K562 (cell line): Measurements from ENCODE around the gene LNPEP. TPM values are rescaled to one million over a fixed set of nuclear protein-coding genes. Genes with fewer than 3 reads are reported as not detected.

Source experiments
- ATAC-seq: fragments of 200-7000 bp; cut with Tn5 transposase; 3 replicates; pipeline ENCODE4 v1.9.1; 2020; ENCODE audit warnings: moderate library complexity
- BruUV-seq: library from RNA; stranded (reverse); fragments of 400-500 nt; replicated peaks from 2 replicates; lab custom pipeline; 2021; lab: Mats Ljungman, UMichigan
- CTCF ChIA-PET: fragments of 300-600 bp; formaldehyde crosslinking; extraction: SDS; loops from one replicate; lab custom pipeline; 2021; ENCODE audit warnings: low intra/inter-chr PET ratio; lab: Yijun Ruan, JAX
- POLR2A ChIA-PET: fragments of 300-600, 350-650 bp; sonication (Branson Sonifier 250); formaldehyde crosslinking; extraction: SDS; loops from one replicate; lab custom pipeline; 2021; ENCODE audit warnings: antibody characterized with exemption, inconsistent platforms; lab: Yijun Ruan, JAX
- DNase-seq, 4 experiments: peaks; one replicate each; pipeline versions ENCODE4 v3.0.0 to v3.0.0-alpha.2; 2011 to 2018; ENCODE audit warnings: low spot score in 3 of 4, mixed read lengths in 3 of 4; ENCODE audit errors: extremely low read depth in 1 of 4
- FAIRE-seq: peaks from 2 replicates; lab custom pipeline; 2011; peaks lifted over from hg19 to GRCh38; lab: Jason Lieb, UNC
- H2AFZ ChIP-seq: 2 replicates; pipeline ENCODE4 v1.6.0; 2011; ENCODE audit warnings: low read depth, low read length, control low read depth, inconsistent platforms
- H3K27ac ChIP-seq: fragments of 200-600 bp; 3 replicates; pipeline ENCODE4 v1.8.0; 2011; ENCODE audit warnings: low read depth, mild to moderate bottlenecking, control low read depth, inconsistent platforms, low read length, moderate library complexity, mixed read lengths; ENCODE audit errors: extremely low read depth
- H3K27me3 ChIP-seq, 2 experiments: fragments of 300-600 bp in 1 of 2; 2 replicates in 1 of 2; 3 replicates in 1 of 2; pipeline versions ENCODE4 v1.6.0 to v1.8.0; 2011; ENCODE audit warnings: inconsistent platforms in 2 of 2, low read length in 2 of 2, mild to moderate bottlenecking in 1 of 2, mixed read lengths in 1 of 2, moderate library complexity in 1 of 2; ENCODE audit not compliant: control insufficient read depth in 2 of 2, insufficient read depth in 2 of 2
- H3K36me3 ChIP-seq: fragments of 300-600 bp; 3 replicates; pipeline ENCODE4 v1.8.0; 2011; ENCODE audit warnings: mild to moderate bottlenecking, low read length, inconsistent platforms; ENCODE audit not compliant: control insufficient read depth, insufficient read depth
- H3K4me1 ChIP-seq, 2 experiments: fragments of 200-600 bp in 1 of 2; replicated peaks in 1 of 2; 2 replicates in 1 of 2; 3 replicates in 1 of 2; pipeline versions ENCODE4 v1.5.1 to v1.8.0; 2011; ENCODE audit warnings: inconsistent platforms in 2 of 2, low read length in 2 of 2, mild to moderate bottlenecking in 1 of 2, mixed read lengths in 1 of 2, moderate library complexity in 1 of 2; ENCODE audit not compliant: control insufficient read depth in 2 of 2, insufficient read depth in 2 of 2
- H3K4me2 ChIP-seq: 2 replicates; pipeline ENCODE4 v1.6.1; 2011; ENCODE audit warnings: low read length, control low read depth, inconsistent platforms, mixed read lengths; ENCODE audit not compliant: insufficient read depth
- H3K4me3 ChIP-seq: fragments of 200-600 bp; sonication (generic), shearing (Covaris generic); 2 replicates; pipeline ENCODE4 v1.5.1; 2016; ENCODE audit warnings: control low read depth, inconsistent platforms
- H3K79me2 ChIP-seq: fragments of 200-600 bp; 3 replicates; pipeline ENCODE4 v1.8.0; 2011; ENCODE audit warnings: low read length, inconsistent platforms; ENCODE audit not compliant: control insufficient read depth, insufficient read depth
- H3K9ac ChIP-seq, 2 experiments: 2 replicates each; pipeline versions ENCODE4 v1.6.0 to v1.6.1; 2011; ENCODE audit warnings: low read depth in 2 of 2, low read length in 2 of 2, control low read depth in 1 of 2, inconsistent platforms in 1 of 2, mild to moderate bottlenecking in 1 of 2, mixed read lengths in 1 of 2; ENCODE audit not compliant: insufficient read depth in 1 of 2
- H3K9me1 ChIP-seq: one replicate; pipeline ENCODE4 v1.6.0; 2011; ENCODE audit warnings: inconsistent platforms, mild to moderate bottlenecking, low read length, moderate library complexity; ENCODE audit not compliant: control insufficient read depth, insufficient read depth
- H3K9me3 ChIP-seq: replicated peaks from 2 replicates; pipeline ENCODE4 v1.5.1; 2011; ENCODE audit warnings: low read depth, low read length, inconsistent platforms; ENCODE audit not compliant: control insufficient read depth, insufficient read depth
- H4K20me1 ChIP-seq: replicated peaks from 2 replicates; pipeline ENCODE4 v1.6.1; 2011; ENCODE audit warnings: low read length, inconsistent platforms, mixed read lengths; ENCODE audit not compliant: control insufficient read depth, insufficient read depth
- BRCA1 ChIP-seq, 2 experiments: fragments of 450-650 bp in 1 of 2; sonication (generic) in 1 of 2; formaldehyde crosslinking in 1 of 2; IDR thresholded peaks; 2 replicates each; pipeline versions ENCODE4 v1.5.0 to v1.6.1; 2017 to 2020; ENCODE audit warnings: mild to moderate bottlenecking in 1 of 2, missing genetic modification reagents in 1 of 2
- EHMT2 ChIP-seq: fragments of 450-650 bp; IDR thresholded peaks from 2 replicates; pipeline ENCODE4 v1.6.1; 2018; ENCODE audit warnings: antibody characterized with exemption
- ETS2 ChIP-seq: IDR thresholded peaks from 2 replicates; pipeline ENCODE4 v1.6.1; 2016; ENCODE audit warnings: borderline replicate concordance, missing genetic modification characterization, mild to moderate bottlenecking, moderate library complexity, missing compliant biosample characterization; ENCODE audit not compliant: poor library complexity, severe bottlenecking
- HIVEP1 ChIP-seq: fragments of 250-450 bp; sonication (Bioruptor Pico); IDR thresholded peaks from 2 replicates; pipeline ENCODE4 v1.4.0; 2020; ENCODE audit warnings: mild to moderate bottlenecking
- KLF13 ChIP-seq: fragments of 450-650 bp; IDR thresholded peaks from 2 replicates; pipeline ENCODE4 v1.6.1; 2016; ENCODE audit warnings: missing genetic modification characterization, low read depth, mild to moderate bottlenecking, missing compliant biosample characterization, moderate library complexity, borderline replicate concordance
- MTA1 ChIP-seq: fragments of 450-650 bp; IDR thresholded peaks from 2 replicates; pipeline ENCODE4 v1.6.1; 2017; ENCODE audit warnings: borderline replicate concordance
- NCOA2 ChIP-seq, 2 experiments: fragments of 450-650 bp; IDR thresholded peaks; 2 replicates each; pipeline ENCODE4 v1.6.1; 2018; ENCODE audit warnings: mild to moderate bottlenecking in 2 of 2, moderate library complexity in 1 of 2; ENCODE audit not compliant: partially characterized antibody in 2 of 2
- POLR2H ChIP-seq: IDR thresholded peaks from 2 replicates; pipeline ENCODE4 v1.6.1; 2016; ENCODE audit warnings: missing genetic modification characterization, low read depth, mild to moderate bottlenecking, control low read depth, missing compliant biosample characterization, moderate library complexity
- PPARD ChIP-seq: fragments of 250-450 bp; sonication (Bioruptor Pico); IDR thresholded peaks from 2 replicates; pipeline ENCODE4 v1.8.0; 2022; ENCODE audit warnings: inconsistent platforms, mild to moderate bottlenecking, moderate library complexity
- SLC30A9 ChIP-seq: fragments of 250-450 bp; sonication (Bioruptor Pico); IDR thresholded peaks from 2 replicates; pipeline ENCODE4 v1.8.0; 2022; ENCODE audit warnings: mild to moderate bottlenecking, moderate library complexity
- SMARCC2 ChIP-seq: fragments of 450-650 bp; IDR thresholded peaks from 2 replicates; pipeline ENCODE4 v1.6.1; 2017; ENCODE audit warnings: antibody characterized with exemption, moderate library complexity, mild to moderate bottlenecking, low read depth
- TSC22D4 ChIP-seq: fragments of 450-650 bp; IDR thresholded peaks from 2 replicates; pipeline ENCODE4 v1.6.1; 2016; ENCODE audit warnings: missing genetic modification characterization, missing biosample characterization, control low read depth
- ZNF121 ChIP-seq: sonication (generic); formaldehyde crosslinking; conservative IDR thresholded peaks from 2 replicates; pipeline ENCODE4 v1.8.0; 2022; ENCODE audit warnings: missing genetic modification reagents
- ZNF175 ChIP-seq: fragments of 200-800 bp; sonication (Bioruptor generic); IDR thresholded peaks from 2 replicates; pipeline ENCODE4 v1.6.1; 2016; ENCODE audit warnings: low read depth, mild to moderate bottlenecking, missing genetic modification characterization, missing compliant biosample characterization
- ZNF232 ChIP-seq: sonication (generic); formaldehyde crosslinking; IDR thresholded peaks from 2 replicates; pipeline ENCODE4 v1.8.0; 2022; ENCODE audit warnings: mild to moderate bottlenecking, missing genetic modification reagents
- ZNF354B ChIP-seq: fragments of 250-450 bp; sonication (Bioruptor Pico); IDR thresholded peaks from 2 replicates; pipeline ENCODE4 v1.4.0; 2020
- ZNF444 ChIP-seq: fragments of 250-450 bp; sonication (Bioruptor Pico); IDR thresholded peaks from 2 replicates; pipeline ENCODE4 v1.4.0; 2020; ENCODE audit warnings: mild to moderate bottlenecking, moderate library complexity
- ZNF57 ChIP-seq: fragments of 450-650 bp; formaldehyde crosslinking; IDR thresholded peaks from 2 replicates; pipeline ENCODE4 v1.4.0; 2020; ENCODE audit warnings: mild to moderate bottlenecking, moderate library complexity
- WGBS: fragments of 100-300 bp; shearing (Covaris generic); methylation state at CpG from one replicate; pipeline ENCODE4 v1.1.6; 2016; ENCODE audit warnings: low coverage, mixed read lengths; ENCODE audit not compliant: insufficient coverage; ENCODE audit errors: missing lambda C conversion rate; 5-methylcytosine and 5-hydroxymethylcytosine counted together
- in situ Hi-C: fragments of 300-500 bp; cut with MboI; formaldehyde crosslinking; loops from 4 replicates; pipeline ENCODE4 v1.15.0; 2018; ENCODE audit warnings: inconsistent platforms, mixed read lengths
- intact Hi-C: fragments of 100-400 bp; cut with micrococcal nuclease; formaldehyde crosslinking; loops from 2 replicates; pipeline ENCODE4 v1.14.2; 2022
- polyA plus RNA-seq, 8 experiments: library from polyadenylated mRNA; depleted of rRNA in 4 of 8; stranded (reverse) in 5 of 8; unstranded in 3 of 8; fragments of >200 nt; fragmentation: Nextera tagmentation in 2 of 8; fragmentation: Illumina TruSeq in 1 of 8; extraction: Ambion mirVana in 2 of 8; extraction: Trizol in 1 of 8; gene quantifications; 2 replicates each; pipeline versions ENCODE4 v1.2.1 to v1.2.3, GENCODE V29; 2011 to 2014; ENCODE audit warnings: inconsistent platforms in 1 of 8, missing spikeins in 1 of 8
- total RNA-seq, 7 experiments: library from RNA; depleted of rRNA in 6 of 7; stranded (reverse); fragments of >200 nt in 6 of 7; fragmentation: Illumina TruSeq in 2 of 7; extraction: Trizol in 2 of 7; gene quantifications; 2 replicates each; pipeline versions ENCODE4 v1.2.1 to v1.2.3, GENCODE V29; 2011 to 2021; ENCODE audit warnings: low replicate concordance in 1 of 7
- TF ChIP-seq, protein P1 (sequence below), 2 experiments: IDR thresholded peaks; 2 replicates each; pipeline ENCODE4 v1.6.1; 2011; ENCODE audit warnings: borderline replicate concordance in 1 of 2, control low read depth in 1 of 2, low read depth in 1 of 2, low read length in 1 of 2, mild to moderate bottlenecking in 1 of 2, mixed read lengths in 1 of 2, moderate library complexity in 1 of 2; ENCODE audit not compliant: insufficient read depth in 1 of 2, insufficient read length in 1 of 2, poor library complexity in 1 of 2, severe bottlenecking in 1 of 2; ENCODE audit errors: extremely low read depth in 1 of 2

Gene LNPEP
- total and polyA plus RNA-seq, 9 of the 15 experiments (the other 6 are each of a cell fraction or from before 2014, with no cell fraction given) = 2.6 to 27.9 (median 11.2) TPM

DNA sequence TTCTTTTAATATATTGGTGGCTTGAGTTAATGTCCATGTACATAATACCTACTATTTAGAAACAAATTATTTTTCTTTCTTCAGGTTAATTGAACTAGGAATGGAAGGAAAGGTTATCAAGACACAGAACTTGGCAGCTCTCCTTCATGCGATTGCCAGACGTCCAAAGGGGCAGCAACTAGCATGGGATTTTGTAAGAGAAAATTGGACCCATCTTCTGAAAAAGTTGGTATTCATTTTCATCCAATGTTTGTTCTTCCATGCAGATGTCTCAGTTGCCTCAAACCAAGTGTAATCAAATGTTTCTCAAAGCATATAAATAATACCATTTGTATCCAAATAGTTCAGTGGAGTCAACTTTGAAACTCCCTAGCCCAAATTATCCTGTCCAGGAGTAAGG is 22.6 kb upstream of the LNPEP start (continued):
- TF ChIP-seq, protein P1, sequence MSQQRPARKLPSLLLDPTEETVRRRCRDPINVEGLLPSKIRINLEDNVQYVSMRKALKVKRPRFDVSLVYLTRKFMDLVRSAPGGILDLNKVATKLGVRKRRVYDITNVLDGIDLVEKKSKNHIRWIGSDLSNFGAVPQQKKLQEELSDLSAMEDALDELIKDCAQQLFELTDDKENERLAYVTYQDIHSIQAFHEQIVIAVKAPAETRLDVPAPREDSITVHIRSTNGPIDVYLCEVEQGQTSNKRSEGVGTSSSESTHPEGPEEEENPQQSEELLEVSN (IDR thresholded peaks at IDR 0.05; ENCODE audit: borderline replicate concordance in 1 of 2, extremely low read depth in 1 of 2, insufficient read depth in 1 of 2, insufficient read length in 1 of 2, low read depth in 1 of 2, low read length in 1 of 2, poor library complexity in 1 of 2, severe bottlenecking in 1 of 2) = no peak
- TF ChIP-seq BRCA1 (IDR thresholded peaks at IDR 0.05) (no peak), BRCA1 (CRISPR knock-in tag; IDR thresholded peaks at IDR 0.05) (no peak), ZNF232 (no peak), MTA1 (no peak), NCOA2 (IDR thresholded peaks at IDR 0.05; ENCODE audit: partially characterized antibody in 2 of 2) (no peak), KLF13 (tag) (no peak), ZNF175 (no peak), TSC22D4 (no peak)

DNA sequence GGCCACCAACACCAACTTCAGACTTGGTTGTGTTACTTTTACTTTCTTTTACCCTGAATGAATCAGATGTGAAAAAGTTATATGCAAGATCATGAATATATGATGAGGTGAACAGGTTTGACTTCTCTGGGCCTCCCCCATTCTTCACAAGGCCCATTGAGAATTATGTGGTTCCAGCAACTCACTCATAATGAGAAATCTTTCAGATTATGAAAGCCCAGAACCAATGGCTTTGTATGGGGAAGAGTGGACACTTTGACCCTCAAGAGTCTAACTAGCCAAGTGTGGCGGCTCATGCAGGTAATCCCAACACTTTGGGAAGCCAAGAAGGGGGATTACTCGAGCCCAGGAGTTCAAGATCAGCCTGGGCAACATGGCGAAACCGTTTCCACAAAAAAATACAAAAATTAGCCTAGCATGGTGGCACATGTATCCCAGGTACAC is 16.1 kb upstream of the LNPEP start:
- 67% methylated on average over 4 of the region's 4 CpGs for WGBS
- in situ Hi-C loops (no loop called here), intact Hi-C loops (no loop called here)
- POLR2A ChIA-PET = no interaction called here
- Histone ChIP-seq H3K9me1 (no peaks in the 10 kb centered on the region), H3K27ac (no peak overlapping the region), H3K9ac (no peak overlapping the region), H3K9me3 (no peaks in the 10 kb centered on the region), H3K79me2 (no peaks in the 10 kb centered on the region), H3K36me3 (no peaks in the 10 kb centered on the region), H3K4me1 (peaks cover 0 to 9% of the 10 kb centered on the region in 2 experiments; a peak in 4 of 5 replicates), H4K20me1 (no peaks in the 10 kb centered on the region), H3K4me3 (no peak overlapping the region), H3K4me2 (no peak overlapping the region), H3K27me3 (no peaks in the 10 kb centered on the region), H2AFZ (0 out of 2 replicates have a peak overlapping the region, but pooled peaks have one; percentile 6)
- ATAC-seq = no peak
- TF ChIP-seq ZNF444 (CRISPR knock-in tag) = no peak
- TF ChIP-seq ZNF354B (CRISPR knock-in tag) = no peak
- no peak for TF ChIP-seq SLC30A9 (CRISPR knock-in tag)
- TF ChIP-seq ETS2 (tag) = no peak
- TF ChIP-seq SMARCC2 = no peak
- TF ChIP-seq ZNF121 (CRISPR knock-in tag) = no peak
- TF ChIP-seq PPARD = no peak
- no peak for TF ChIP-seq POLR2H
- no peak for TF ChIP-seq EHMT2
- no peak for TF ChIP-seq HIVEP1 (CRISPR knock-in tag)
- TF ChIP-seq ZNF57 (CRISPR knock-in tag) = no peak
- peak; percentile 48 for FAIRE-seq
- DNase-seq = no peak
- CTCF ChIA-PET = no interaction called here
- BruUV-seq = no TSS peak
